Measurements from ENCODE around the gene ZFPM1. TPM values are rescaled to one million over a fixed set of nuclear protein-coding genes. Genes with fewer than 3 reads are reported as not detected.
"Not testable (repeated sequence)": the region's sequence is repeated elsewhere in the genome, so short reads cannot be mapped to it uniquely, and the experiment has no call there.

ZFPM1 gene
- total RNA-seq, 2 experiments from 2014 or later: 15.8 to 19.3 TPM

- ChIA-PET CTCF (no interaction called here), POLR2A (no interaction called here)
- Mint-ChIP-seq H3K27ac (no peak overlapping the region), H3K9me3 (ENCODE audit: insufficient read depth) (no peaks in the 10 kb centered on the region), H3K36me3 (ENCODE audit: low read depth) (no peaks in the 10 kb centered on the region), H3K4me1 (ENCODE audit: low read depth) (peaks cover 21% of the 10 kb centered on the region), H3K4me3 (no peak overlapping the region), H3K27me3 (ENCODE audit: low read depth) (no peaks in the 10 kb centered on the region)
- ATAC-seq (no peak), DNase-seq (no peak)
These were observed 29.7 kb downstream of the ZFPM1 start for GRCh38 chr16:88482630-88483391.

GRCh38 chr16:88483392-88483641 is 30.2 kb downstream of the ZFPM1 start:
- H3K27ac Mint-ChIP-seq: no peak overlapping the region
- no peaks in the 10 kb centered on the region for H3K36me3 Mint-ChIP-seq (ENCODE audit: low read depth)
- CTCF ChIA-PET: no interaction called here
- H3K9me3 Mint-ChIP-seq (ENCODE audit: insufficient read depth): no peaks in the 10 kb centered on the region
- no peaks in the 10 kb centered on the region for H3K27me3 Mint-ChIP-seq (ENCODE audit: low read depth)
- DNase-seq (no peak), ATAC-seq (no peak)
- H3K4me1 Mint-ChIP-seq (ENCODE audit: low read depth): peaks cover 16% of the 10 kb centered on the region
- POLR2A ChIA-PET: no interaction called here
- no peak overlapping the region for H3K4me3 Mint-ChIP-seq

- ChIA-PET POLR2A (no interaction called here), CTCF (no interaction called here)
- no peak overlapping the region for H3K4me3 Mint-ChIP-seq
- H3K9me3 Mint-ChIP-seq (ENCODE audit: insufficient read depth): no peaks in the 10 kb centered on the region
- H3K4me1 Mint-ChIP-seq (ENCODE audit: low read depth): peaks cover 7% of the 10 kb centered on the region
- H3K27ac Mint-ChIP-seq: no peak overlapping the region
- no peak for DNase-seq
- ATAC-seq: no peak
- peaks cover 2% of the 10 kb centered on the region for H3K36me3 Mint-ChIP-seq (ENCODE audit: low read depth)
- no peaks in the 10 kb centered on the region for H3K27me3 Mint-ChIP-seq (ENCODE audit: low read depth)
These were observed 31.7 kb downstream of the ZFPM1 start for GRCh38 chr16:88484505-88485365.

- DNase-seq; H3K4me3 Mint-ChIP-seq; H3K9me3 Mint-ChIP-seq (ENCODE audit: insufficient read depth); H3K27ac Mint-ChIP-seq; H3K36me3 Mint-ChIP-seq (ENCODE audit: low read depth); H3K4me1 Mint-ChIP-seq (ENCODE audit: low read depth); CTCF ChIA-PET; POLR2A ChIA-PET; H3K27me3 Mint-ChIP-seq (ENCODE audit: low read depth); ATAC-seq: not testable (repeated sequence)
These were observed 32.3 kb downstream of the ZFPM1 start for GRCh38 chr16:88485366-88485741.

- Mint-ChIP-seq H3K9me3 (ENCODE audit: insufficient read depth) (no peaks in the 10 kb centered on the region), H3K4me3 (no peak overlapping the region), H3K36me3 (ENCODE audit: low read depth) (peaks cover 2% of the 10 kb centered on the region), H3K4me1 (ENCODE audit: low read depth) (no peaks in the 10 kb centered on the region), H3K27ac (no peak overlapping the region), H3K27me3 (ENCODE audit: low read depth) (no peaks in the 10 kb centered on the region)
- ATAC-seq: no peak
- ChIA-PET CTCF (no interaction called here), POLR2A (no interaction called here)
- no peak for DNase-seq
These were observed 33.5 kb downstream of the ZFPM1 start for GRCh38 chr16:88486398-88487123.

- CTCF ChIA-PET: no interaction called here
- ATAC-seq (no peak), DNase-seq (no peak)
- Mint-ChIP-seq H3K27ac (no peak overlapping the region), H3K4me3 (no peak overlapping the region), H3K36me3 (ENCODE audit: low read depth) (peaks cover 2% of the 10 kb centered on the region), H3K27me3 (ENCODE audit: low read depth) (no peaks in the 10 kb centered on the region), H3K4me1 (ENCODE audit: low read depth) (no peaks in the 10 kb centered on the region), H3K9me3 (ENCODE audit: insufficient read depth) (no peaks in the 10 kb centered on the region)
- POLR2A ChIA-PET: no interaction called here
These were observed 34.0 kb downstream of the ZFPM1 start for GRCh38 chr16:88487124-88487432.

GRCh38 chr16:88487920-88488851 is 35.1 kb downstream of the ZFPM1 start:
- peaks cover 2% of the 10 kb centered on the region for H3K36me3 Mint-ChIP-seq (ENCODE audit: low read depth)
- H3K27ac Mint-ChIP-seq: no peak overlapping the region
- H3K4me3 Mint-ChIP-seq: no peak overlapping the region
- no peaks in the 10 kb centered on the region for H3K4me1 Mint-ChIP-seq (ENCODE audit: low read depth)
- ChIA-PET POLR2A (interaction anchor here (0.6 kb wide), 1 partner anchor 33 kb away, joined by 3 read pairs; no protein-coding TSS in a partner anchor), CTCF (no interaction called here)
- H3K27me3 Mint-ChIP-seq (ENCODE audit: low read depth): no peaks in the 10 kb centered on the region
- ATAC-seq (no peak), DNase-seq (no peak)
- no peaks in the 10 kb centered on the region for H3K9me3 Mint-ChIP-seq (ENCODE audit: insufficient read depth)

GRCh38 chr16:88489163-88489741 is 36.2 kb downstream of the ZFPM1 start:
- no peak for ATAC-seq

GRCh38 chr16:88491001-88491559 is 38.0 kb downstream of the ZFPM1 start:
- Mint-ChIP-seq H3K27ac (no peak overlapping the region), H3K27me3 (ENCODE audit: low read depth) (no peaks in the 10 kb centered on the region), H3K4me3 (no peak overlapping the region), H3K36me3 (ENCODE audit: low read depth) (peaks cover 2% of the 10 kb centered on the region), H3K4me1 (ENCODE audit: low read depth) (no peaks in the 10 kb centered on the region), H3K9me3 (ENCODE audit: insufficient read depth) (no peaks in the 10 kb centered on the region)
- no peak for ATAC-seq
- ChIA-PET POLR2A (no interaction called here), CTCF (no interaction called here)
- DNase-seq: no peak

More at GRCh38 chr16:88489163-88489741, 36.2 kb downstream of the ZFPM1 start:
- Mint-ChIP-seq H3K27me3 (ENCODE audit: low read depth) (no peaks in the 10 kb centered on the region), H3K27ac (no peak overlapping the region), H3K4me3 (no peak overlapping the region), H3K4me1 (ENCODE audit: low read depth) (no peaks in the 10 kb centered on the region), H3K36me3 (ENCODE audit: low read depth) (peaks cover 2% of the 10 kb centered on the region), H3K9me3 (ENCODE audit: insufficient read depth) (no peaks in the 10 kb centered on the region)
- ChIA-PET POLR2A (no interaction called here), CTCF (no interaction called here)
- no peak for DNase-seq

- H3K4me3 Mint-ChIP-seq: no peak overlapping the region
- H3K27me3 Mint-ChIP-seq (ENCODE audit: low read depth): no peaks in the 10 kb centered on the region
- no peak for DNase-seq
- ATAC-seq: no peak
- no peaks in the 10 kb centered on the region for H3K4me1 Mint-ChIP-seq (ENCODE audit: low read depth)
- H3K27ac Mint-ChIP-seq: no peak overlapping the region
- H3K36me3 Mint-ChIP-seq (ENCODE audit: low read depth): peaks cover 2% of the 10 kb centered on the region
- ChIA-PET POLR2A (no interaction called here), CTCF (no interaction called here)
- H3K9me3 Mint-ChIP-seq (ENCODE audit: insufficient read depth): no peaks in the 10 kb centered on the region
These were observed 38.7 kb downstream of the ZFPM1 start for GRCh38 chr16:88491560-88492310.

GRCh38 chr16:88493879-88494278 is 40.8 kb downstream of the ZFPM1 start:
- ChIA-PET POLR2A (interaction anchor here (0.7 kb wide), 1 partner anchor 13 kb away, joined by 3 read pairs; no protein-coding TSS in a partner anchor), CTCF (no interaction called here)
- Mint-ChIP-seq H3K9me3 (ENCODE audit: insufficient read depth) (no peaks in the 10 kb centered on the region), H3K36me3 (ENCODE audit: low read depth) (no peaks in the 10 kb centered on the region), H3K27me3 (ENCODE audit: low read depth) (no peaks in the 10 kb centered on the region), H3K4me1 (ENCODE audit: low read depth) (no peaks in the 10 kb centered on the region), H3K27ac (no peak overlapping the region), H3K4me3 (no peak overlapping the region)
- ATAC-seq: no peak
- DNase-seq: no peak
